ENCODE measurements around the gene KRT73. TPM values are rescaled to one million over a fixed set of nuclear protein-coding genes. Genes with fewer than 3 reads are reported as not detected.

The KRT73 gene
- total RNA-seq, 1 experiment from 2014 or later = not detected

DNA sequence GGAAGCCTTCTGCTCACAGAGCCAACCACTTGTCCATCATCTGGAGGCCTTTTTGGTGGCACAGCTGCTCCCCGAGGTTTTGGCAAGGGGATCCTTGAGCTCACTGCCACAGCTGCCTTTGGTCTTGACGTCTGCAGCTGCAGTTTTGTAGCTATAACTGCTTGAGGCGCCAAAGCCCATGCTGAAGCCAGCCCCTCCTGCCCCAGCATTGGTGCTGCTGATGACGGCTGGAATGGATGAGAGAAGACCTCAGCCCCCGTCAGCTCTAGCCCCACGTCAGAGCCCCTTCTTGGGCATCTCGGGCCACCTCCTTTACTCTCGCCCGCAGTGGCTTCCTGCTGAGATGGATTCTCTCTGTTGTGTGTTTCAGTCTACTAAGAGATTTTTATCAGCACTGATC, 32.4 kb downstream of the KRT73 start (continued):
- TF ChIP-seq, protein P1, sequence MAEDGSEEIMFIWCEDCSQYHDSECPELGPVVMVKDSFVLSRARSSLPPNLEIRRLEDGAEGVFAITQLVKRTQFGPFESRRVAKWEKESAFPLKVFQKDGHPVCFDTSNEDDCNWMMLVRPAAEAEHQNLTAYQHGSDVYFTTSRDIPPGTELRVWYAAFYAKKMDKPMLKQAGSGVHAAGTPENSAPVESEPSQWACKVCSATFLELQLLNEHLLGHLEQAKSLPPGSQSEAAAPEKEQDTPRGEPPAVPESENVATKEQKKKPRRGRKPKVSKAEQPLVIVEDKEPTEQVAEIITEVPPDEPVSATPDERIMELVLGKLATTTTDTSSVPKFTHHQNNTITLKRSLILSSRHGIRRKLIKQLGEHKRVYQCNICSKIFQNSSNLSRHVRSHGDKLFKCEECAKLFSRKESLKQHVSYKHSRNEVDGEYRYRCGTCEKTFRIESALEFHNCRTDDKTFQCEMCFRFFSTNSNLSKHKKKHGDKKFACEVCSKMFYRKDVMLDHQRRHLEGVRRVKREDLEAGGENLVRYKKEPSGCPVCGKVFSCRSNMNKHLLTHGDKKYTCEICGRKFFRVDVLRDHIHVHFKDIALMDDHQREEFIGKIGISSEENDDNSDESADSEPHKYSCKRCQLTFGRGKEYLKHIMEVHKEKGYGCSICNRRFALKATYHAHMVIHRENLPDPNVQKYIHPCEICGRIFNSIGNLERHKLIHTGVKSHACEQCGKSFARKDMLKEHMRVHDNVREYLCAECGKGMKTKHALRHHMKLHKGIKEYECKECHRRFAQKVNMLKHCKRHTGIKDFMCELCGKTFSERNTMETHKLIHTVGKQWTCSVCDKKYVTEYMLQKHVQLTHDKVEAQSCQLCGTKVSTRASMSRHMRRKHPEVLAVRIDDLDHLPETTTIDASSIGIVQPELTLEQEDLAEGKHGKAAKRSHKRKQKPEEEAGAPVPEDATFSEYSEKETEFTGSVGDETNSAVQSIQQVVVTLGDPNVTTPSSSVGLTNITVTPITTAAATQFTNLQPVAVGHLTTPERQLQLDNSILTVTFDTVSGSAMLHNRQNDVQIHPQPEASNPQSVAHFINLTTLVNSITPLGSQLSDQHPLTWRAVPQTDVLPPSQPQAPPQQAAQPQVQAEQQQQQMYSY (CRISPR knock-in tag; IDR thresholded peaks at IDR 0.05) = no peak
- TF ChIP-seq CDX4 (CRISPR knock-in tag; IDR thresholded peaks at IDR 0.05; ENCODE audit: borderline replicate concordance) = no peak
- no peak for TF ChIP-seq TEAD4 (CRISPR knock-in tag; IDR thresholded peaks at IDR 0.05)
- TF ChIP-seq OVOL2 (CRISPR knock-in tag; IDR thresholded peaks at IDR 0.05; ENCODE audit: borderline replicate concordance) = no peak
- TF ChIP-seq NR2C2 (CRISPR knock-in tag; IDR thresholded peaks at IDR 0.05) = no peak

- no peaks in the 10 kb centered on the region for H3K36me3 Mint-ChIP-seq
- H3K9me3 Mint-ChIP-seq = peaks cover 6% of the 10 kb centered on the region; the same call in 1 of the 2 replicates
- peaks cover 6% of the 10 kb centered on the region for H3K4me1 Mint-ChIP-seq
- no peak for TF ChIP-seq ATF3 (CRISPR knock-in tag; conservative IDR thresholded peaks at IDR 0.05)
- no peak for TF ChIP-seq SMAD4 (CRISPR knock-in tag; IDR thresholded peaks at IDR 0.05)
- TF ChIP-seq SMAD3 (CRISPR knock-in tag; IDR thresholded peaks at IDR 0.05; ENCODE audit: borderline replicate concordance) = no peak
- TF ChIP-seq, protein P2, sequence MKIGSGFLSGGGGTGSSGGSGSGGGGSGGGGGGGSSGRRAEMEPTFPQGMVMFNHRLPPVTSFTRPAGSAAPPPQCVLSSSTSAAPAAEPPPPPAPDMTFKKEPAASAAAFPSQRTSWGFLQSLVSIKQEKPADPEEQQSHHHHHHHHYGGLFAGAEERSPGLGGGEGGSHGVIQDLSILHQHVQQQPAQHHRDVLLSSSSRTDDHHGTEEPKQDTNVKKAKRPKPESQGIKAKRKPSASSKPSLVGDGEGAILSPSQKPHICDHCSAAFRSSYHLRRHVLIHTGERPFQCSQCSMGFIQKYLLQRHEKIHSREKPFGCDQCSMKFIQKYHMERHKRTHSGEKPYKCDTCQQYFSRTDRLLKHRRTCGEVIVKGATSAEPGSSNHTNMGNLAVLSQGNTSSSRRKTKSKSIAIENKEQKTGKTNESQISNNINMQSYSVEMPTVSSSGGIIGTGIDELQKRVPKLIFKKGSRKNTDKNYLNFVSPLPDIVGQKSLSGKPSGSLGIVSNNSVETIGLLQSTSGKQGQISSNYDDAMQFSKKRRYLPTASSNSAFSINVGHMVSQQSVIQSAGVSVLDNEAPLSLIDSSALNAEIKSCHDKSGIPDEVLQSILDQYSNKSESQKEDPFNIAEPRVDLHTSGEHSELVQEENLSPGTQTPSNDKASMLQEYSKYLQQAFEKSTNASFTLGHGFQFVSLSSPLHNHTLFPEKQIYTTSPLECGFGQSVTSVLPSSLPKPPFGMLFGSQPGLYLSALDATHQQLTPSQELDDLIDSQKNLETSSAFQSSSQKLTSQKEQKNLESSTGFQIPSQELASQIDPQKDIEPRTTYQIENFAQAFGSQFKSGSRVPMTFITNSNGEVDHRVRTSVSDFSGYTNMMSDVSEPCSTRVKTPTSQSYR (CRISPR knock-in tag; IDR thresholded peaks at IDR 0.05) = no peak
- ATAC-seq = no peak
- DNase-seq (ENCODE audit: low spot score) = no peak
- no peak overlapping the region for H3K27ac Mint-ChIP-seq
- POLR2A ChIA-PET = no interaction called here
- H3K4me3 Mint-ChIP-seq = no peak overlapping the region
- CTCF ChIA-PET = interaction anchor here (0.6 to 6.6 kb wide), 8 partner anchors 84 to 429 kb away, joined by 3 to 50 read pairs (median 5); no protein-coding TSS in a partner anchor
- H3K27me3 Mint-ChIP-seq (ENCODE audit: low read depth) = no peaks in the 10 kb centered on the region
These were observed 33.3 kb downstream of the KRT73 start for GRCh38 chr12:52585066-52585465.

DNA sequence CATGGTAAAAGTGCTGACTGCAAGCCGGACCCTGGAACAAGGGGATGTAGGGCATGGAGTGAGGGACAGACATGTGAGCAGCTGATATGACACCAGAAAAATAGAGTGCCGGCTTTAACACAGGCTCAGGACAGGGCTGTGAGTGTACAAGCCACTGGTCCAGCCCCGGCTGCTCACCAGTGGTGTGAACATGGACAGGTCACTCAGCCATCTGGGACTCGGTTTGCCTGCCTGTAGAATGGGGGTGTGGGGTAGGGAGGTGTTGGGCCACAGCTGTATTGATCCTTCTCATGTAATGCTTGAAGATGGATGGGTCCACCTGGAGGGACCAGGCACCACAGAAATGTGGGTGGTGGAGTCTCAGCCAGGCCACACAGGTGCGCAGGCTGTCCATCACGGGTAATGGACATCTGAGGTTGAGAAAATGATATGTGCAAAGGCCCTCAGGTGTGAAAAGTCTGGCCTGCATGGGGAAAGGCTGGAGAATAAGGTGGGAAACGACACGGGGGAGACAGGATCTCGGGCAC, 34.1 kb downstream of the KRT73 start:
- POLR2A ChIA-PET = no interaction called here
- Mint-ChIP-seq H3K4me1 (peaks cover 6% of the 10 kb centered on the region), H3K9me3 (no peaks in the 10 kb centered on the region), H3K36me3 (no peaks in the 10 kb centered on the region), H3K27me3 (ENCODE audit: low read depth) (no peaks in the 10 kb centered on the region), H3K27ac (no peak overlapping the region), H3K4me3 (no peak overlapping the region)
- CTCF ChIA-PET = interaction anchor here (1.0 to 6.6 kb wide), 9 partner anchors 13 to 397 kb away, joined by 3 to 50 read pairs (median 7); no protein-coding TSS in a partner anchor
- DNase-seq (ENCODE audit: low spot score) = no peak
- no peak for ATAC-seq
- no peak for TF ChIP-seq JAZF1 (CRISPR knock-in tag; IDR thresholded peaks at IDR 0.05)
- TF ChIP-seq TP53 (CRISPR knock-in tag; IDR thresholded peaks at IDR 0.05) = no peak
- no peak for TF ChIP-seq E2F1 (CRISPR knock-in tag; IDR thresholded peaks at IDR 0.05)
- TF ChIP-seq ZNF396 (CRISPR knock-in tag; IDR thresholded peaks at IDR 0.05; ENCODE audit: borderline replicate concordance) = no peak
- TF ChIP-seq ZNF219 (CRISPR knock-in tag; IDR thresholded peaks at IDR 0.05; ENCODE audit: borderline replicate concordance) = no peak
- no peak for TF ChIP-seq USF2 (CRISPR knock-in tag; IDR thresholded peaks at IDR 0.05)
- TF ChIP-seq NFE2L1 (CRISPR knock-in tag; IDR thresholded peaks at IDR 0.05) = no peak
- TF ChIP-seq, protein P3, sequence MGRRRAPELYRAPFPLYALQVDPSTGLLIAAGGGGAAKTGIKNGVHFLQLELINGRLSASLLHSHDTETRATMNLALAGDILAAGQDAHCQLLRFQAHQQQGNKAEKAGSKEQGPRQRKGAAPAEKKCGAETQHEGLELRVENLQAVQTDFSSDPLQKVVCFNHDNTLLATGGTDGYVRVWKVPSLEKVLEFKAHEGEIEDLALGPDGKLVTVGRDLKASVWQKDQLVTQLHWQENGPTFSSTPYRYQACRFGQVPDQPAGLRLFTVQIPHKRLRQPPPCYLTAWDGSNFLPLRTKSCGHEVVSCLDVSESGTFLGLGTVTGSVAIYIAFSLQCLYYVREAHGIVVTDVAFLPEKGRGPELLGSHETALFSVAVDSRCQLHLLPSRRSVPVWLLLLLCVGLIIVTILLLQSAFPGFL (CRISPR knock-in tag; IDR thresholded peaks at IDR 0.05; ENCODE audit: borderline replicate concordance) = no peak
- no peak for TF ChIP-seq E2F4 (CRISPR knock-in tag; IDR thresholded peaks at IDR 0.05; ENCODE audit: borderline replicate concordance, low read depth)
- TF ChIP-seq NFATC4 (CRISPR knock-in tag; IDR thresholded peaks at IDR 0.05) = no peak
